Smooth muscle cell (in vitro differentiated cells): ENCODE measurements around the gene MYO10. TPM values are rescaled to one million over a fixed set of nuclear protein-coding genes. Genes with fewer than 3 reads are reported as not detected.

Experiments used
- DNase-seq: peaks from one replicate; lab custom pipeline; 2025; ENCODE audit not compliant: unreplicated experiment; lab: John Stamatoyannopoulos, UW
- H2AFZ ChIP-seq: fragments of 200-600 bp; sonication (generic); 2 replicates; pipeline ENCODE4 v1.6.0; 2016; ENCODE audit warnings: antibody characterized with exemption, low read depth, mild to moderate bottlenecking
- H3F3A ChIP-seq: fragments of 200-600 bp; sonication (generic); 2 replicates; pipeline ENCODE4 v1.6.0; 2017; ENCODE audit warnings: antibody characterized with exemption, low read depth
- H3K27ac ChIP-seq: fragments of 200-600 bp; sonication (generic); 2 replicates; pipeline ENCODE4 v1.5.1; 2016; ENCODE audit warnings: low read depth, mild to moderate bottlenecking
- H3K27me3 ChIP-seq: fragments of 200-600 bp; sonication (generic); 2 replicates; pipeline ENCODE4 v1.6.1; 2016; ENCODE audit warnings: low read depth, mild to moderate bottlenecking
- H3K36me3 ChIP-seq: fragments of 200-600 bp; sonication (generic); 2 replicates; pipeline ENCODE4 v1.5.1; 2016; ENCODE audit warnings: low read depth
- H3K4me1 ChIP-seq: fragments of 200-600 bp; sonication (generic); 2 replicates; pipeline ENCODE4 v1.5.1; 2016; ENCODE audit warnings: low read depth
- H3K4me2 ChIP-seq: fragments of 200-600 bp; sonication (generic); 2 replicates; pipeline ENCODE4 v1.6.0; 2016; ENCODE audit warnings: mild to moderate bottlenecking
- H3K4me3 ChIP-seq: fragments of 200-600 bp; sonication (generic); 2 replicates; pipeline ENCODE4 v1.5.1; 2016; ENCODE audit warnings: mild to moderate bottlenecking
- H3K79me2 ChIP-seq: fragments of 200-600 bp; sonication (generic); 2 replicates; pipeline ENCODE4 v1.6.0; 2016; ENCODE audit warnings: low read depth, mild to moderate bottlenecking
- H3K9ac ChIP-seq: fragments of 200-600 bp; sonication (generic); 2 replicates; pipeline ENCODE4 v1.6.0; 2016; ENCODE audit warnings: low read depth
- H3K9me3 ChIP-seq: fragments of 200-600 bp; sonication (generic); replicated peaks from 2 replicates; pipeline ENCODE4 v1.5.1; 2016; ENCODE audit warnings: low read depth
- H4K20me1 ChIP-seq: fragments of 200-600 bp; sonication (generic); 2 replicates; pipeline ENCODE4 v1.6.0; 2016; ENCODE audit warnings: low read depth
- WGBS: methylation state at CpG from one replicate; pipeline ENCODE4 v1.1.7; 2016; ENCODE audit warnings: low lambda C conversion rate; 5-methylcytosine and 5-hydroxymethylcytosine counted together
- polyA plus RNA-seq: library from polyadenylated mRNA; unstranded; fragments of >200 nt; fragmentation: Nextera tagmentation; extraction: Ambion mirVana; gene quantifications from 2 replicates; pipeline ENCODE4 v1.2.1, GENCODE V29; 2016
- total RNA-seq: library from RNA; depleted of rRNA; stranded (reverse); fragments of >200 nt; gene quantifications from 2 replicates; pipeline ENCODE4 v1.2.3, GENCODE V29; 2014
- TF ChIP-seq, protein P1 (sequence below): fragments of 200-600 bp; sonication (generic); IDR thresholded peaks from 2 replicates; pipeline ENCODE4 v1.5.1; 2017; ENCODE audit warnings: borderline replicate concordance, mild to moderate bottlenecking, antibody characterized with exemption; ENCODE audit not compliant: insufficient read depth, poor library complexity, severe bottlenecking

MYO10 gene
- total and polyA plus RNA-seq, 2 experiments from 2014 or later, result 76.4 to 96.8 TPM

DNA sequence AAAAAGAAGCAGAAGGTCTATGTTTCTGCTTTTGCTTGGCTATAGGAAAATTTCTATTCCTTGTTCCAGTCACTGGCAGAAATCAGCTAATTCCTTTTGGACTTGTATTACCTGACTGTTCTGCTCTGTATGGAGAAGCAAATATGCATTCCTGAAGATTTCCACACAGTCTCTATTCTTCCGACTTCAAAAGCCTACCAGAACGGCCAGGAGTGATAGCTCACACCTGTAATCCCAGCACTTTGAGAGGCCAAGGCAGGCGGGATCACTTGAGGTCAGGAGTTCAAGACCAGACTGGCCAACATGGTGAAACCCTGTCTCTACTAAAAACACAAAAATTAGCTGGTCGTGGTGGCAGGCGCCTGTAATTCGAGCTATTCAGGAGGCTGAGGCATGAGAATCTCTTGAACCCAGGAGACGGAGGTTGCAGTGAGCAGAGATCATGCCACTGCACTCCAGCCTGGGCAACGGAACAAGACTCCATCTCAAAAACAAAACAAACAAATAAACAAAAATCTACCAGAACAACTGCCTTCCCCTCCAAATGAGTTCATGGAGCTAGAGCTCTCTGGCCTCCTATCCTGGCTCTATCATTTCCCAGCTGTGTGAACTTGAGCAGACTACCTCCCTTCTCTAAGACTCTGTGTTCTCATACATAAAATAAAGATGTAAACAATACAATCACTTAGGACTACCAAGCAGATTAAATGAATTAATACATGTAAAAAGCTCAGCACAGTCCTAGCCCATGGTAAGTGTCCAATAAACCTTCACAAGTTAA lies 17.0 kb downstream of the MYO10 start:
- H3K27ac ChIP-seq, result no peak overlapping the region
- H3K36me3 ChIP-seq, result no peaks in the 10 kb centered on the region
- H3K9ac ChIP-seq, result no peak overlapping the region
- H4K20me1 ChIP-seq, result peaks cover 100% of the 10 kb centered on the region
- H2AFZ ChIP-seq, result no peak overlapping the region
- peaks cover 98% of the 10 kb centered on the region for H3K79me2 ChIP-seq
- H3K27me3 ChIP-seq, result no peaks in the 10 kb centered on the region
- no peak for DNase-seq
- WGBS, result 85% methylated on average over 8 of the region's 8 CpGs
- peaks cover 17% of the 10 kb centered on the region for H3F3A ChIP-seq
- no peak overlapping the region for H3K4me3 ChIP-seq
- H3K4me2 ChIP-seq, result no peak overlapping the region
- peaks cover 10% of the 10 kb centered on the region for H3K4me1 ChIP-seq
- no peaks in the 10 kb centered on the region for H3K9me3 ChIP-seq
- TF ChIP-seq, protein P1, sequence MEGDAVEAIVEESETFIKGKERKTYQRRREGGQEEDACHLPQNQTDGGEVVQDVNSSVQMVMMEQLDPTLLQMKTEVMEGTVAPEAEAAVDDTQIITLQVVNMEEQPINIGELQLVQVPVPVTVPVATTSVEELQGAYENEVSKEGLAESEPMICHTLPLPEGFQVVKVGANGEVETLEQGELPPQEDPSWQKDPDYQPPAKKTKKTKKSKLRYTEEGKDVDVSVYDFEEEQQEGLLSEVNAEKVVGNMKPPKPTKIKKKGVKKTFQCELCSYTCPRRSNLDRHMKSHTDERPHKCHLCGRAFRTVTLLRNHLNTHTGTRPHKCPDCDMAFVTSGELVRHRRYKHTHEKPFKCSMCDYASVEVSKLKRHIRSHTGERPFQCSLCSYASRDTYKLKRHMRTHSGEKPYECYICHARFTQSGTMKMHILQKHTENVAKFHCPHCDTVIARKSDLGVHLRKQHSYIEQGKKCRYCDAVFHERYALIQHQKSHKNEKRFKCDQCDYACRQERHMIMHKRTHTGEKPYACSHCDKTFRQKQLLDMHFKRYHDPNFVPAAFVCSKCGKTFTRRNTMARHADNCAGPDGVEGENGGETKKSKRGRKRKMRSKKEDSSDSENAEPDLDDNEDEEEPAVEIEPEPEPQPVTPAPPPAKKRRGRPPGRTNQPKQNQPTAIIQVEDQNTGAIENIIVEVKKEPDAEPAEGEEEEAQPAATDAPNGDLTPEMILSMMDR, result no peak

DNA sequence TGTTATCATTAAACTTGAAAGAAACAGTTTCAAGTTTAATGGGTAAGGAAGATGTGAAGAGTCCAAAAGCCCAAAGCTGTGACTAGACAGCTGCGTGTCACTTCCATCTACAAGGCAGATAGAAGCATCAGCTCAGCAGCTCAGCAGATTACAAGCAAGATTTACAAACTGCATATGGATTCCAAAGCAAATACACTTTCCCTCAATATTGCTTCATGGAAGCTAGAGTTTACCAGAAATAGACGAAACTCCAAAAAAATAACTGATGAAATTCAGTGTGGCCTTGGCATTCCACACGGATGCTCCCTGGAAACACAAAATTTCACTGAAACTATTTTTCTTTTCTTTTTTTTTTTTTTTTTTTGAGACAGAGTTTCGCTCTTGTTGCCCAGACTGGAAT lies 17.9 kb downstream of the MYO10 start:
- Histone ChIP-seq H4K20me1 (peaks cover 100% of the 10 kb centered on the region), H3K4me2 (no peak overlapping the region), H3K9ac (no peak overlapping the region), H3K27ac (no peak overlapping the region), H3K9me3 (no peaks in the 10 kb centered on the region), H3K79me2 (peaks cover 100% of the 10 kb centered on the region), H3K27me3 (no peaks in the 10 kb centered on the region), H3K36me3 (no peaks in the 10 kb centered on the region), H3F3A (peaks cover 17% of the 10 kb centered on the region), H2AFZ (no peak overlapping the region), H3K4me3 (no peak overlapping the region), H3K4me1 (peaks cover 10% of the 10 kb centered on the region)
- TF ChIP-seq, protein P1, result no peak
- WGBS, result 76% methylated on average over 4 of the region's 4 CpGs
- no peak for DNase-seq

DNA sequence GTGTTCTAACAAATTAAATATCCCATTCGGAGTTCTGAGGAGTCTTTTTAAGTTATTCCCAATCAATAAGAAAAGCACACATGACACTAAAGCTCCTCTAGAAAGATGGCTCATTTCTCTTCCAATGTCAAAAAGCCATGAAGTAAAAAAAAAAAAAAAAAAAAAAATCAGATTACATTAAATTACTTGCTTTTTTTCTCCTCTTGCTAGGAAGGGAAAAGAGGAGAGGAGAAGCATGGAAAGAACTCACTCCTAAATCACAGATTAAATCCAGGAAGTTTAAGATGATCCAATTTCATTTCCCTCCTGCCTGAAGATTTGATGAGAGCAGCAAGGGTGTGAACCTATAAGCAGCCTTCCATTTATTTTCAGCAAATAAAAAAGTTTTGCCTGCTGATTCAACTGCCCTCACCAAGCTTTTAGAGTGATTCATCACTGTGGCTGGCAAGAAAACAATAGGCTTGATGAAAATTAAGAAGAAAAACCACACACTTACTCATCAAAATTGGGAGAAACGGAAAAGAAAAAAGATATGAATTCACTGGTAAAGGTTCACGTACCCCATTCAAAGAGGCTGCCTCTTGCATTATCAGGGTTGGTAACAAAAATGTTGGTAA lies 19.7 kb downstream of the MYO10 start:
- TF ChIP-seq, protein P1, result no peak
- peaks cover 100% of the 10 kb centered on the region for H3K79me2 ChIP-seq
- peak overlapping the region; percentile 58 for H3K4me2 ChIP-seq
- H3K36me3 ChIP-seq, result no peaks in the 10 kb centered on the region
- H3K4me3 ChIP-seq, result no peak overlapping the region
- no peak overlapping the region for H3K9ac ChIP-seq
- DNase-seq, result no peak
- H4K20me1 ChIP-seq, result peaks cover 100% of the 10 kb centered on the region
- peaks cover 17% of the 10 kb centered on the region for H3F3A ChIP-seq
- 41% methylated on average over 3 of the region's 3 CpGs for WGBS
- H3K27me3 ChIP-seq, result no peaks in the 10 kb centered on the region
- peaks cover 10% of the 10 kb centered on the region for H3K4me1 ChIP-seq
- H3K9me3 ChIP-seq, result no peaks in the 10 kb centered on the region
- no peak overlapping the region for H2AFZ ChIP-seq
- peak overlapping the region; percentile 66 for H3K27ac ChIP-seq

DNA sequence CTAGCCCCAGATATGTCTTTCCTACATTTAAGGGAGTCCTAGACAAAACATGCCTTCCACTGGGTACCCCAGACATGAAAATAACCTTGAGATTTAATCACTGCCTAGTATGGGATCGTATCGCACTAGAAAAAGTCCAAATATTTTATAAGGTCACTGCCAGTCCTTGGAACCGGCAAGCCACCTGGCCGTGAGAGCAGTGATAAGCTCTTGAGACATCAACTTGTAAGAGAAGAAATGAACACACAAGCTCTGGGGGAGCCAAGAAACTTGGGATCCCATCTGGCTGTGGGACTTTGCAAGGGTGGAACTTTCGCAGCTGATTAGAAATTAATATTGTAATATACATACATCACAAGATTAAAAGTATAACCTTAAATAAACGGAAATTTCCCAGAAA lies 21.5 kb downstream of the MYO10 start:
- Histone ChIP-seq H3K27me3 (no peaks in the 10 kb centered on the region), H3K9me3 (no peaks in the 10 kb centered on the region), H3K79me2 (peaks cover 100% of the 10 kb centered on the region), H4K20me1 (peaks cover 100% of the 10 kb centered on the region), H3K27ac (peak overlapping the region; percentile 3), H3K4me1 (peaks cover 10% of the 10 kb centered on the region), H3K4me2 (no peak overlapping the region), H3K4me3 (no peak overlapping the region), H3K9ac (no peak overlapping the region), H3K36me3 (no peaks in the 10 kb centered on the region), H3F3A (peaks cover 17% of the 10 kb centered on the region), H2AFZ (no peak overlapping the region)
- no peak for DNase-seq
- TF ChIP-seq, protein P1, result no peak
- WGBS, result 96% methylated on average over 6 of the region's 6 CpGs
